GM18499 (cell line): Measurements from ENCODE around the gene DTNBP1.

Experiments used
- ATAC-seq: cut with Tn5 transposase; IDR thresholded peaks from one replicate; pipeline ENCODE4 v1.9.1; 2021; ENCODE audit warnings: moderate number of reproducible peaks; ENCODE audit not compliant: insufficient read depth, unreplicated experiment

The DTNBP1 gene

GRCh38 chr6:15508441-15508871 lies 154.4 kb downstream of the DTNBP1 start:
- ATAC-seq = no peak

- no peak for ATAC-seq
These were observed 155.1 kb downstream of the DTNBP1 start for GRCh38 chr6:15507746-15508145.

- no peak for ATAC-seq
These were observed 155.6 kb downstream of the DTNBP1 start for GRCh38 chr6:15507221-15507620.

DNA sequence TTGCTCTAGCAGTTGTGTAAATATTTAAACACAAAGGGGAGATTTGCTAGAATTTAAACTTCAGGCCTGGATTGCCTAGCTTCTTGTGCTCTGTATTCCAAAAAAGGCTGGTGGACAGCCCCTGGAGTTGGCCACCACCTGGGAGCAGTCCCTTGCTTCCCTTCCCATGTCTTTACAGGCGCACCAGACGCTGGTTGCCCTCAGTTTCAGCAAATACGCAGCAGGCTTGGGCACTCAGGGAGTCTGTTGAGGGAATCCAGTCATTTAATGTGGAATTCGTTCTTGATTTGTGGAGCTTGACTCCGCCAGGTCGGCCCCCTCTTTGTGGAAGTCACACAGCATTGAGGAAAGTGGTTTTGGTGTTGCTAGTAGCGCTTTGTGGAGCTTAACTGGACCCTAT lies 156.8 kb downstream of the DTNBP1 start:
- ATAC-seq = no peak

GRCh38 chr6:15505463-15505918 lies 157.3 kb downstream of the DTNBP1 start:
- ATAC-seq = no peak

GRCh38 chr6:15504581-15505350 lies 158.1 kb downstream of the DTNBP1 start:
- ATAC-seq = no peak

GRCh38 chr6:15504040-15504495 lies 158.8 kb downstream of the DTNBP1 start:
- ATAC-seq = no peak

GRCh38 chr6:15503346-15503680 lies 159.5 kb downstream of the DTNBP1 start:
- no peak for ATAC-seq

DNA sequence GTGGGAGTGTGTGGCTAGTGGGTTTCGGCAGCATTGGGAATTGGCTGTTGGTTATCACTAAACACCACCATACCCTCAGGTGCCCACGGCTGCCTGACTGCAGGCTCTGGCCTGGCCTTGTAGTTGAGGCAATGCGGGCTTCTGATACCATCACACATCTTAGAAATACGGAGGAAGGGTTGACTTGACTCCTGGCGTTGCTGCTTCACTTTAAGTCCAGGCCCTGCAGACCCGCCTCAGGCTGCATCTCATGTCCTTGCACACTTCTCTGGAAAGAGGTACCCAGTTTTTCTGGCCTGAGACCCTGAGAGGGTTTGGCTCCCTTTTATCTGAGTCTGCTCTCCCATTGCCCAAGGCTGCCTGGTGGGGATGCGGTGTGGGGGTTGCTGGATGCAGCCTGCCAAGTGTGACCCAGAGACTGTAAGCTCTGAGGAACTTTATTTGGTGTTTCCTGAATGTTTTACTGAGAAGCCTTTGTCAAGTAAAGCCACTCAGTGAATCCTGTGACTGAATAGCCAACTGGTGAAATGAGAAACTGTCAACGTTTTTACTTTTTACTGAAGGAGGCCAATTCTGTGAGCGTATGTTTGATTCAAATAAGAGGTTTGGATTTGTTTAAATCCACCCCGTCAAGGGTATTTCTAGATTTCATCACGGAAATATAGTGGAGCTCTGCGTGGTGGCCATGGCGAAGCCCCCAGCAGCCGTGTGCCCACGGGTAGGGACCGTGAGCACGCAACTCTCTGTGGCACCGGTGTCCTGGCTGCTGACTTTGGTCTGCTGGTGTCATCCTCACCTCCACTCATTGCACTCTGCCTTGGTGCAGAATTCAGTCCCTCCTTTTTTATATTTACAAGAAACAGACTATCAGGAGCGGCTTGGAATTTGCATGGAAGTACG lies 160.1 kb downstream of the DTNBP1 start:
- no peak for ATAC-seq

DNA sequence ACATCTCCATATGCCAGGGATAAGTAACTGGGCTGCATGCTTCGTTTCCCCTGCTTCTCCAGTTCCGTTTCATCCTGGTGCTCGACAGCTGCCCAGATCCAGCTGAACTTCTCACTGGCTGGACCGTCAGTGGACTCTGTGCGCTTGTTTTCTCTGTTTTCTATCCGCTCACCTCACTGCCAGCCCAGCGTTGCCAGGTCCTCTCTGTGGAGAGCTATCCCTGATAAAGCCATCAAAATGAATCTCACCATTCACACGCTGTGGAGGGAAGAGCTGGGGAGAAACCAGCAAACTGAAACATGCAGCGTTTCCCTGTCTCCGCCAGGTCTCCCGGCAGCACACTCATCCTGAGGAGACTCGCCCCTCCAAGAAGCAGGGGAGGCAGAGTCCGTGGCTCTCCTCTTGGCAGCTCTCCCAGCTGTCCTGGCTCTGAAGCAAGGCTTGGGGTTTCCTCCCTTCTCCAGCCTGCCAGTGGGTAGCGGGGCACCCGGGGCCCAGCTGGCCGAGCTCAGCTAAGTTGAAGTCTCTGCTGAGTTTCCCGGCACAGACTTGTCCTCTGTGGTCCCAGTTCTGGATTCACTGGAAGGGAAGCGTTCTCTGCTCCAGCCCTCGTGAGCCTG lies 160.9 kb downstream of the DTNBP1 start:
- ATAC-seq = no peak

GRCh38 chr6:15500901-15501825 lies 161.7 kb downstream of the DTNBP1 start:
- no peak for ATAC-seq

DNA sequence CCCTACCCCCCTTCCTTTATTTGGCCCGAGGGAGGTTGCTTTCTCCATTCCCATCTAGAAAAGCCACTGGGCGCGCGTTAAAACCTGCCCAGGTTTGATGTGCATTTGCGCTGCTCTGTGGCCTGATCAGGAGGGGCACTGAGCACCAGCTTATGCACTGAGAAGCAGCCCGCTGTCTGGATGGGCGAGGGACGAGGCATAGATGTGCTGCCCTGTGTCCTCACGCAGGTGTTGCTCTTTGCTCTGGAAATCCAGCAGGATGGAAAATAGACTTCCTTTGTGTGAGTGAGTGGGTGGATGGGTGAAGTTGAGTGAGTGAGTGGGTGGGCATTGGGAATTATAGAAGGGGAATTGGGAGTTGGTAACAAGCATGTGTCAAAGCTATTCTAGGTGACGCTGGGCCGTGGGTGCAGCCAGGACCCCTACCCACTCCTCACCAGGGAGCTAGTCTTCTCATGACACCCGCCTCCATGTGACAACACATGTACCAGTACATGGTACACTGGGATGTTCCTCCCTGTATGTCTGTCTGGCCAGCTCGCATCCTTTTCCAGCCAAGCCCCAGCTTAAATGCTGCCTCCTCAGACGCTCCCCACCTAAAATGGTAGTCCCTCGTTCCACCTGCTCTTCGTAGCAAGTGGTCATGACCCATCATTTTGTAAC lies 162.6 kb downstream of the DTNBP1 start:
- no peak for ATAC-seq

DNA sequence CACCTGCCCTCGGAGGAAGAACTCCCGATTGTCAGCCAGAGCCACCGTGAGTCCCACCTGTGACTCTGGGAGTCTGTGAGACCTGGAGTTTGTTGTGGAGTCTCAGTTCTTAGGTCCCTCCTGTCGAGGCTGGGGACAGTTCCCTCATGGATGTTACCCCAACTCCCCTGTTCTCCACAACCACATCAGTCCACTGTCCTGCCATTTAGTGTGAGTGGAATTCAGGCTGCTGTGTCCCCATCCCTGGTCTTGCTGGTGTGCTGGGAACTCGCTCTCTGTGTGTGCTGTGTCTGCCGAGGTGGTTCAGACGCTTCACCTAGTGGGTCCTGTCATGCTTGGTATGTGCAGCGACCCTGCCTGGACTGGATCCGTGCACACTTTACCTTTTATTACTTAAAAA lies 163.2 kb downstream of the DTNBP1 start:
- ATAC-seq = no peak

DNA sequence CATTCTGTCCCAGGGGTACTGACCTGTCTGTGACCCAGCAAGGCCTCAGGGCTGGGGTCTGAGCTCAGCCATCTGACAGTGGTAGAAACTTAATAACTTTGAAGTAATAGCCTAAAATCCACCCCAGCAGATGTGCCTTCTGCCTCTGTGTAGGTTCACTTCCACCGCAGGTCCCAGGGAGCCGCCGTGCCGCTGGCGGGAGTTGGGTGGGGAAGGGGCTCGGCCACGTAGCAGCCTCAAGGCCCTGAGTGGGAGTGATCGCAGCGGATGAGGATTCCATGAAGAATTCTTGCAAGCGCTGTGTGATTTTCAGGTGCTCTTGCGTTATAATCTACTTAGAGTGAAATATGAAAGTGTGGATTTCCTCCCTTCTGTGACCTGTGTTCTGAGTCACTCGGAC lies 163.7 kb downstream of the DTNBP1 start:
- ATAC-seq = no peak

- no peak for ATAC-seq
These were observed 164.2 kb downstream of the DTNBP1 start for GRCh38 chr6:15498640-15499039.

- no peak for ATAC-seq
These were observed 166.3 kb downstream of the DTNBP1 start for GRCh38 chr6:15496345-15497131.

DNA sequence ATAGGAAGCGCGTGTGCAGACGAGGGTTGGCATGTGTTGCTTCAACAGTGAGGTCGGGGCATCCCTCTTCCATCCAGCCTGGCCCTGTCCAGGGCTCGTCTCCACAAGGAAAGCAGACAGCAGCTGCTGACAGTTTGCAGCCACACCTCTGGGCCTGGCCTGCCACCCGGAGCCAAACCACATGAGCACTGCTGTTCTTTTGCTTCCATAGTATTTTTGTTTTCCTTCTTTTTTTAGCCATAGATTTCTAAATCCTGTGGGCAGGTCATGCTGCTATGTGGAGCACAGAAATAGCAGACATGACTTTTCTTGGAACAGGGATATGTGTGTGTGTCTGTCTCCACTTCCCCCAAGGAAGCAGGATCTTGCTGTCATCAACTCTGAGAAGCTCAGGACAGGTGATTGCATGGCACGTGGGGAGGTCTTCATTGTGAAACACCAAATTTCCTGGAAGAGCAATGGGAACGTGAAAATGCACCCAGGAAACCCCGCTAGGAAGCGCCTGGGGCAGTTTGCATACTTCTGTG lies 167.4 kb downstream of the DTNBP1 start:
- ATAC-seq = no peak

DNA sequence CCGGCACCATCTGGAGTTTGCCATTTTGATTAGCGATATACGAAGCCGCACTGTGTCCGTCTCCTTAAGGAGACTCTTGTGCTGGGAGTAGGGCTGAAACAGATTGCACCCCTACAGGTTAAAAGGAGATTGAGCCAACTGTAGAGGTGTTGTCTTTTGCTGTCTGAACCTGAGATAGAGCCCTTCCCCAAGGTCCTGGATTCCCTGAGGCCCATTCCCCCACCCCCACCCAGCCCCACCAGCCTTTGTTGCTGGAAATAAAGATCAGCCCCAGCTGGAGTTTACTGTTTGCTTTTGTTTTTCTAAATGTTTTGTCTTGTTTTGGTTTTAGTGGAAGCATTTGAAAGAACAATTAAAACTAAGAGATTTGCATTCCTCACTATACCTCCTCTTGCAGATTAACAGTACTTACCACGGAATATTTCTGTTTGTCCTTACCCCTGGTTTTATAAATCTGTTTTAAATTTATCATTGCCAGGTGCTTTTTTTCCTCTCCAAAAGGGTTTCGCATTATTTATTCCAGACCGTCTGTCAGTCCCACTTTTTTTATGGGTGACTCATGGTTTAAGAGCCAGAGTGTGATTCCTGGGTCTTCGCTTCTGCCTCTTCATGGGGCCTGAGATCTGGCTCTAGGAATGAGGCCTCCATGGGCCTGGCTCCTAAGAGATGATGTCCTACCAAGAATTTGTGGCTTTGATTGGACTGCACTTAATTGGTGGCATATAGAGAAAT lies 169.2 kb downstream of the DTNBP1 start:
- no peak for ATAC-seq
